Astrocyte of the cerebellum (primary cell): ENCODE results near the gene CD84.

Experiments
- DNase-seq: peaks from one replicate; pipeline ENCODE4 v3.0.0-alpha.2; 2011; ENCODE audit warnings: low read depth
- H3K4me3 ChIP-seq: 2 replicates; pipeline ENCODE4 v1.5.1; 2011; ENCODE audit warnings: mild to moderate bottlenecking, low read depth, low read length, moderate library complexity
- CTCF ChIP-seq: IDR thresholded peaks from 2 replicates; pipeline ENCODE4 v1.5.1; 2012; ENCODE audit warnings: low read length, low read depth, moderate library complexity, mild to moderate bottlenecking; ENCODE audit errors: missing control alignments
- in situ Hi-C: cut with HindIII; loops from 2 replicates; pipeline ENCODE4 v1.10.0; 2017; ENCODE audit warnings: low sequenced_read_pairs

The CD84 gene

DNA sequence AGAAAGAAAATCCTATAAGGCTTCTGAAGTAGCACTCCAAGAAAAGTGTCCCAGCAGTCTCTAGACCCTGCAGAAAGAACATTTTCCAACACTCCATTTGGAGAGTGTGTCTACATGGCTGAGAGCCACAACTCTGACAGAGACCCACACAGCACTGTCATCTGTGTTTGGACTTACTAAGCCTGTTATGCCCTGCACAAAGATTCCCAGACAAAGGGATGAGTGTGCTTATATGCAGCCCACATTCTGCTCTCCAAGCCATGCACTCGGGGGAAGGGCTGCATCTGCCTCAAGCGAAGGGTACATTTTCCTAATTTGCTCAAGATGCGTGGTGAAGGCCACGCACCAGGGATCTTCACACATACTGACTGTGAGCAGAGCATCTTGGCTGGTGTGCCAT, 31.9 kb downstream of the CD84 start:
- DNase-seq = no peak
- TF ChIP-seq CTCF = no peak
- in situ Hi-C loops = no loop called here
- no peak overlapping the region for H3K4me3 ChIP-seq

DNA sequence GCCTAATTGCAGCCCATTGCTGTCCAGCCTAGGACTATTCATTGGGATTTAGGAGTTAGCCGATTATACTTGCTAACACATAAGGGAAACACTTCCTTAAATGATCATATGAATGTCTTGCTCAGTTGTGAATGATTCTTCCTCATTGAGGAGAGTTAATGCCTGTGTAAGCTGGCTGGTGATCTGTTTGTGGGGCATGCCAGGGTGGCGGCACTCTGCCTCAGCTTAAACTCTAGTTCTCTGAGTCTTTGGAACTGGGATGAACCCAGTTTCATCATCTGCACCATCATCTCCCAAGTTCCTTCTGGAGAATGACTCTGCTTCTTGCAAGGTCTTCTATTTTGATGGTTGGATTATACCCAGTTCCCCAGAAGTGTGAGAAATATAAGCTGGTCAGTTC, 32.4 kb downstream of the CD84 start:
- no peak overlapping the region for H3K4me3 ChIP-seq
- TF ChIP-seq CTCF = no peak
- no peak for DNase-seq
- in situ Hi-C loops = no loop called here

DNA sequence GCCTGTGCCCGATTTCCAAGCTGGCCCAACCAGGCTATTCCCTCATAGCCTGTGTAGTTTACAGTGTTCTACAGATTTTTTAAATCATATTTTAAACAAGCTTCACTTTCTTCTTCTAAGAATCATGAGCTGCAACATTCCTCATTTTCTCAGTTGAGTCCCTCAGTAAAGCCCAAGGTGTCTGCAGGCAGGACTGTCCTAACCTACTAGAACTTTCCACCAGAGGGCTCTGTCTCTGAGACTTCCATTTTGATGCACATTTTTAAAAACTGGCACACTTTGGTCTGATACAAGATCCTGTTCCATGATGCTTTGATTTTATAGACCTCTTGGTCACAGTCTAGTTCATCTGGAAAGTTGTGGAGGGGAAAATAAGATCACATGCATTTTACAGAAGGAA, 34.6 kb downstream of the CD84 start:
- peak; percentile 44 for TF ChIP-seq CTCF
- no peak for DNase-seq
- no peak overlapping the region for H3K4me3 ChIP-seq
- in situ Hi-C loops = no loop called here

- in situ Hi-C loops = no loop called here
- no peak overlapping the region for H3K4me3 ChIP-seq
- no peak for TF ChIP-seq CTCF
- DNase-seq = no peak
Measured at GRCh38 chr1:160542303-160542945, 36.9 kb downstream of the CD84 start.

DNA sequence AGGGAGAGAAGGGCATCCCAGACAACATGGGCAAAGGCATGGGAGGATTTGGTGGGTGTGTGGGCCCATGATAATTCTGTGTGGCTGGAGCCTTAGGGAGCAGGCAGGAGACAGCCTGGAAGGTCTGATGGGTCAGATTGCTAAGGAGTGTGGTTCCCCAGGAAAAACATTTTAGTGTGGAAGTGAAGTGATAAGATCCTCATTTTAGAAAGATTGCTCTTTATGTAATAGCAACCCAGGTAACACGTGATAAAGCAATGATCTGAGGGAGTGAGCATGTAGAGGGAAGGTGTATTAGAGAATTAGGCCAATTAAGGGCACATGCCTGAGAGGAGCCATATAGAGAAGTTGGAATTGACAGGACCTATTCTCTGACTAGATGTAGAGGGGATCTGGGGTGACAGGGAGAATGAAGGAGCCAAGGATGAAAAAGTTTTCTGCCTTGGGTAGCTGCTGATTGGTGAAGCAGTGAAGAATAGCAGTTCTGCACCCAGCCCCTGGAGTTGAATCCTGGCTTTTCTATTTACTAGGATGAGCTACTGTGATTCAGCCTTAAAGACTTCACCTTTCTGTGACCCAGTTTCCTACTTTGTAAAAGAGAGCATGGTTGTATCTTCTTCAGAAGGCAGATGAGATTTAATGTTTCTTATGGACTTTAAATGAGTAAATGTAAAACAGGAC, 37.5 kb downstream of the CD84 start:
- no peak overlapping the region for H3K4me3 ChIP-seq
- DNase-seq = no peak
- TF ChIP-seq CTCF = no peak
- in situ Hi-C loops = no loop called here

DNA sequence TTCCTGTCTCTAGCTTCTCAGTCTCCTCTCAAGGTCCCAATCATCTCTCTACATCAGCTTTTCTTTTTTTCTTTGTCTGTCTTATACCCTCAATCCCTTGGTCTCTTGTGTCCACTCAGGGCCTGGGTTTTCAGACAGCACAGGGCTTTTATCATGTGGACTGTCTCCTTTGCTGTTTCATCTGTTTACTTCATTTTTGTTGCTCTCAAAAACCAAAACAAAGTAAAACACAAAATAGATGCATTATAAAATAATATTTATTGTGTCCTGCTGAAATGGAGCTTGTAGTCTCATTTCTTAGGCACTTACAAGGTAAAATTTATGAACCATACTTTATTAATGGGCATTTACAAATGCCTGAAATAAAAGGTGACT, 38.5 kb downstream of the CD84 start:
- no peak for DNase-seq
- in situ Hi-C loops = no loop called here
- no peak overlapping the region for H3K4me3 ChIP-seq
- TF ChIP-seq CTCF = no peak
